Effector memory CD8-positive, alpha-beta T cell (primary cell): ENCODE results near the gene GPR15LG.
"Not testable (repeated sequence)": the region's sequence is repeated elsewhere in the genome, so short reads cannot be mapped to it uniquely, and the experiment has no call there.

Source experiments
- ATAC-seq: fragments of 150-1000 bp; cut with Tn5 transposase; replicated peaks from 2 replicates; pipeline ENCODE4 v1.10.0; 2021; ENCODE audit warnings: mild to moderate bottlenecking, moderate library complexity
- DNase-seq, 3 experiments: peaks; one replicate each; pipeline ENCODE4 v3.0.0; 2021
- H3K27ac Mint-ChIP-seq, 2 donors: one replicate each; pipeline ENCODE4 v1.8.0; 2022; ENCODE audit warnings: mild to moderate bottlenecking in 2 of 2, mixed read lengths in 2 of 2, moderate library complexity in 2 of 2
- H3K27me3 Mint-ChIP-seq, 2 donors: one replicate each; pipeline ENCODE4 v1.8.0; 2022; ENCODE audit warnings: mixed read lengths in 2 of 2
- H3K36me3 Mint-ChIP-seq: one replicate; pipeline ENCODE4 v1.8.0; 2022; ENCODE audit warnings: mild to moderate bottlenecking, moderate library complexity, mixed read lengths; ENCODE audit not compliant: insufficient read depth
- H3K4me1 Mint-ChIP-seq, 2 donors: one replicate each; pipeline ENCODE4 v1.8.0; 2022; ENCODE audit warnings: low read depth in 2 of 2, mixed read lengths in 2 of 2
- H3K4me3 Mint-ChIP-seq, 2 donors: one replicate each; pipeline ENCODE4 v1.8.0; 2022; ENCODE audit warnings: mild to moderate bottlenecking in 2 of 2, mixed read lengths in 2 of 2, moderate library complexity in 2 of 2
- H3K9me3 Mint-ChIP-seq, 2 donors: one replicate each; pipeline ENCODE4 v1.8.0; 2022; ENCODE audit warnings: mixed read lengths in 2 of 2
- total RNA-seq, 9 experiments: gene quantifications; one replicate each; lab custom pipeline; 2026; lab: John Stamatoyannopoulos, UW

Gene GPR15LG
- total RNA-seq = 0 to 0.13 (median 0) reads per million in 9 experiments

GRCh38 chr10:84173501-84173929, at the start of gene GPR15LG:
Gene GPR15LG, plus strand, starts transcription at chr10:84173801. Its CDS starts 51 bp downstream, at chr10:84173852.
- ATAC-seq (no peak), DNase-seq (no peak)
- H3K36me3 Mint-ChIP-seq = no peaks in the 10 kb centered on the region
- peaks cover 11 to 14% of the 10 kb centered on the region in 2 donors for H3K4me1 Mint-ChIP-seq
- H3K27ac Mint-ChIP-seq = peak within 1 kb of the TSS in 1 of 2 donors; percentile 65
- no peaks in the 10 kb centered on the region for H3K27me3 Mint-ChIP-seq
- H3K9me3 Mint-ChIP-seq = no peaks in the 10 kb centered on the region
- no peak within 1 kb of the TSS for H3K4me3 Mint-ChIP-seq

- not testable (repeated sequence) for H3K27ac Mint-ChIP-seq, H3K4me1 Mint-ChIP-seq, ATAC-seq, H3K4me3 Mint-ChIP-seq, H3K36me3 Mint-ChIP-seq, DNase-seq, H3K9me3 Mint-ChIP-seq
- peaks cover 45 to 46% of the 10 kb centered on the region in 2 donors for H3K27me3 Mint-ChIP-seq
Observed at GRCh38 chr10:84125910-84126784, 47.5 kb upstream of the GPR15LG start.

- Mint-ChIP-seq H3K27ac (no peak overlapping the region), H3K4me1 (no peaks in the 10 kb centered on the region), H3K36me3 (no peaks in the 10 kb centered on the region), H3K27me3 (peaks cover 50 to 51% of the 10 kb centered on the region in 2 donors), H3K4me3 (no peak overlapping the region), H3K9me3 (peaks cover 5 to 9% of the 10 kb centered on the region in 2 donors)
- no peak for DNase-seq
- ATAC-seq = no peak
Observed at GRCh38 chr10:84126785-84127167, 46.8 kb upstream of the GPR15LG start.

GRCh38 chr10:84135836-84136235, 37.8 kb upstream of the GPR15LG start:
- DNase-seq = no peak
- Mint-ChIP-seq H3K27me3 (peaks cover 5 to 10% of the 10 kb centered on the region in 2 donors), H3K4me1 (peaks cover 7 to 12% of the 10 kb centered on the region in 2 donors), H3K36me3 (peaks cover 24% of the 10 kb centered on the region), H3K27ac (no peak overlapping the region), H3K4me3 (no peak overlapping the region), H3K9me3 (no peaks in the 10 kb centered on the region)
- no peak for ATAC-seq

GRCh38 chr10:84137811-84138210, 35.8 kb upstream of the GPR15LG start:
- ATAC-seq (no peak), DNase-seq (no peak)
- Mint-ChIP-seq H3K27ac (peak overlapping the region; percentile 98), H3K27me3 (no peaks in the 10 kb centered on the region), H3K4me3 (peak overlapping the region; percentile 86 to 90), H3K4me1 (peaks cover 12 to 22% of the 10 kb centered on the region in 2 donors), H3K9me3 (no peaks in the 10 kb centered on the region), H3K36me3 (peaks cover 41% of the 10 kb centered on the region)

GRCh38 chr10:84138478-84139125, 35.0 kb upstream of the GPR15LG start:
- peak; percentile 35 for ATAC-seq
- DNase-seq = peak; percentile 46 to 58 (median 48)
- peak overlapping the region; percentile 98 for H3K27ac Mint-ChIP-seq
- H3K9me3 Mint-ChIP-seq = no peaks in the 10 kb centered on the region
- H3K36me3 Mint-ChIP-seq = peaks cover 48% of the 10 kb centered on the region
- H3K27me3 Mint-ChIP-seq = no peaks in the 10 kb centered on the region
- peak overlapping the region; percentile 86 to 90 for H3K4me3 Mint-ChIP-seq
- peaks cover 12 to 22% of the 10 kb centered on the region in 2 donors for H3K4me1 Mint-ChIP-seq

- H3K4me1 Mint-ChIP-seq = peaks cover 12 to 22% of the 10 kb centered on the region in 2 donors
- H3K9me3 Mint-ChIP-seq = no peaks in the 10 kb centered on the region
- ATAC-seq (peak; percentile 87), DNase-seq (peak; percentile 100)
- peak within 1 kb of the TSS; percentile 98 for H3K27ac Mint-ChIP-seq
- no peaks in the 10 kb centered on the region for H3K27me3 Mint-ChIP-seq
- peaks cover 56% of the 10 kb centered on the region for H3K36me3 Mint-ChIP-seq
- H3K4me3 Mint-ChIP-seq = peak within 1 kb of the TSS; percentile 86 to 90
Observed at GRCh38 chr10:84139126-84140035, 34.2 kb upstream of the GPR15LG start, which contains the start of gene GHITM. Gene GHITM, plus strand, starts transcription at chr10:84139509. Its CDS starts 1,992 bp downstream, at chr10:84141501.

- peaks cover 12 to 22% of the 10 kb centered on the region in 2 donors for H3K4me1 Mint-ChIP-seq
- ATAC-seq = no peak
- H3K4me3 Mint-ChIP-seq = peak overlapping the region; percentile 86 to 90
- H3K27me3 Mint-ChIP-seq = no peaks in the 10 kb centered on the region
- peaks cover 62% of the 10 kb centered on the region for H3K36me3 Mint-ChIP-seq
- H3K9me3 Mint-ChIP-seq = no peaks in the 10 kb centered on the region
- DNase-seq = no peak
- H3K27ac Mint-ChIP-seq = peak overlapping the region; percentile 98
Observed at GRCh38 chr10:84140036-84140379, 33.6 kb upstream of the GPR15LG start.

- peak overlapping the region in 1 of 2 donors; percentile 25 for H3K27ac Mint-ChIP-seq
- H3K27me3 Mint-ChIP-seq = no peaks in the 10 kb centered on the region
- H3K36me3 Mint-ChIP-seq = peaks cover 99% of the 10 kb centered on the region
- H3K4me3 Mint-ChIP-seq = no peak overlapping the region
- H3K4me1 Mint-ChIP-seq = no peaks in the 10 kb centered on the region
- ATAC-seq = no peak
- DNase-seq = no peak
- no peaks in the 10 kb centered on the region for H3K9me3 Mint-ChIP-seq
Observed at GRCh38 chr10:84147347-84147746, 26.3 kb upstream of the GPR15LG start.

GRCh38 chr10:84148006-84148597, 25.5 kb upstream of the GPR15LG start:
- ATAC-seq = peak; percentile 74
- H3K27me3 Mint-ChIP-seq, H3K4me1 Mint-ChIP-seq, H3K4me3 Mint-ChIP-seq, H3K27ac Mint-ChIP-seq, H3K9me3 Mint-ChIP-seq: not testable (repeated sequence)
- H3K36me3 Mint-ChIP-seq = peaks cover 99% of the 10 kb centered on the region
- peak in 2 of 3 experiments; percentile 9 to 12 for DNase-seq

GRCh38 chr10:84149854-84150253, 23.7 kb upstream of the GPR15LG start:
- H3K36me3 Mint-ChIP-seq = peaks cover 99% of the 10 kb centered on the region
- DNase-seq (no peak), ATAC-seq (no peak)
- H3K9me3 Mint-ChIP-seq = no peaks in the 10 kb centered on the region
- H3K27me3 Mint-ChIP-seq = no peaks in the 10 kb centered on the region
- no peaks in the 10 kb centered on the region for H3K4me1 Mint-ChIP-seq
- no peak overlapping the region for H3K4me3 Mint-ChIP-seq
- no peak overlapping the region for H3K27ac Mint-ChIP-seq

GRCh38 chr10:84152769-84153168, 20.8 kb upstream of the GPR15LG start:
- H3K4me1 Mint-ChIP-seq = peaks cover 8 to 9% of the 10 kb centered on the region in 2 donors
- peaks cover 84% of the 10 kb centered on the region for H3K36me3 Mint-ChIP-seq
- no peak for ATAC-seq
- H3K9me3 Mint-ChIP-seq = no peaks in the 10 kb centered on the region
- H3K4me3 Mint-ChIP-seq = no peak overlapping the region
- H3K27me3 Mint-ChIP-seq = no peaks in the 10 kb centered on the region
- DNase-seq = no peak
- H3K27ac Mint-ChIP-seq = peak overlapping the region in 1 of 2 donors; percentile 72
